ENCODE data around the gene HOXC4.

Gene HOXC4

DNA sequence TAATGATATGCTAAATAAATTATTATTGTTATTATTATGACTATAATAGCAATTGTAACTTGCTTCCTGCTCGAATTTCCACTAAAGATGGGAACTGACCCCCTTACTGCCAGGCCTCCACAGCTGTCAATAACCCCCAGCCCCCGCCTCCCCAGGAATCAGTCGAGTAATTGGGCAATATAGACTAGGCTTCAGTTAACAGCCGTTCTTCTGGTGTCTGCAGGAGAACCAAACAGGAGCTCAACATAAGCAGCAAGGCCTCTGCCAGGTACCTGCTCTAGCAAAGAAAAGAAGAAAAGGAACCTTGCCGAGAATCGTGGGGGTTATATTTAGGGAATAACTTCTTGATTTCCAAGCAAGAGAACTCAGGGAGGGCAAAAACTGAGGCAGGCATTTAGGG, 21.8 kb downstream of the HOXC4 start (continued):
- TF ChIP-seq, protein P1, sequence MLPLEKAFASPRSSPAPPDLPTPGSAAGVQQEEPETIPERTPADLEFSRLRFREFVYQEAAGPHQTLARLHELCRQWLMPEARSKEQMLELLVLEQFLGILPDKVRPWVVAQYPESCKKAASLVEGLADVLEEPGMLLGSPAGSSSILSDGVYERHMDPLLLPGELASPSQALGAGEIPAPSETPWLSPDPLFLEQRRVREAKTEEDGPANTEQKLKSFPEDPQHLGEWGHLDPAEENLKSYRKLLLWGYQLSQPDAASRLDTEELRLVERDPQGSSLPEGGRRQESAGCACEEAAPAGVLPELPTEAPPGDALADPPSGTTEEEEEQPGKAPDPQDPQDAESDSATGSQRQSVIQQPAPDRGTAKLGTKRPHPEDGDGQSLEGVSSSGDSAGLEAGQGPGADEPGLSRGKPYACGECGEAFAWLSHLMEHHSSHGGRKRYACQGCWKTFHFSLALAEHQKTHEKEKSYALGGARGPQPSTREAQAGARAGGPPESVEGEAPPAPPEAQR (tag by site-specific recombination; IDR thresholded peaks at IDR 0.05): no peak

DNA sequence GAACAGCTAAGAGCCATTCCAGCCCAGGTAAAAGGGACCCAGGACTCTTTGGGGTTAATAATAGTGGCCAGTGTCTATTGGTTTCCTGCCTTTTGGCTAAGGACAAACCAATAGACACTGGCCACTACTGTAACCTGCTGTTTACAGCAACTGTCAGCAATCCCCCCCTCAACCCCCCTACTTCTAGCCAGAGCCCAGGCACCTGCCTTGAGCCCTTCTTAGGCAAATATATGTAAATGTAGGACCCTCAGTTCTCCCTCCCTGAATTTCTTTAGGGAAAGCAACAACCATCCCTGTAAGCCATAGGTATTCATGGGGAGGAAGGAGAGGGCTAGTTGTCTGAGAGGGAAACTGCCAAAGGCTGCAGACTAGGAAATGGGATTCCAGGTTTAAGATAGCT, 22.3 kb downstream of the HOXC4 start:
- H3K4me1 ChIP-seq (ENCODE audit: control insufficient read depth, insufficient read depth, low read length): peaks cover 10% of the 10 kb centered on the region
- TF ChIP-seq ZNF138 (tag by site-specific recombination; IDR thresholded peaks at IDR 0.05; ENCODE audit: borderline replicate concordance) (no peak), ZNF560 (tag by site-specific recombination; IDR thresholded peaks at IDR 0.05; ENCODE audit: borderline replicate concordance) (no peak), ZNF274 (IDR thresholded peaks at IDR 0.05; ENCODE audit: low read length) (no peak), ZNF274 (tag by site-specific recombination; IDR thresholded peaks at IDR 0.05; ENCODE audit: borderline replicate concordance) (no peak), TSHZ1 (tag by site-specific recombination; IDR thresholded peaks at IDR 0.05; ENCODE audit: borderline replicate concordance) (no peak), ZBTB44 (tag by site-specific recombination; IDR thresholded peaks at IDR 0.05) (no peak), ZNF366 (tag by site-specific recombination; conservative IDR thresholded peaks at IDR 0.05) (no peak), ZNF214 (tag by site-specific recombination; IDR thresholded peaks at IDR 0.05; ENCODE audit: borderline replicate concordance) (no peak), REPIN1 (tag by site-specific recombination; IDR thresholded peaks at IDR 0.05; ENCODE audit: low read depth) (no peak), AEBP2 (tag by site-specific recombination; IDR thresholded peaks at IDR 0.05; ENCODE audit: borderline replicate concordance) (no peak), ZBTB20 (tag by site-specific recombination; IDR thresholded peaks at IDR 0.05) (no peak)
- TF ChIP-seq, protein P2, sequence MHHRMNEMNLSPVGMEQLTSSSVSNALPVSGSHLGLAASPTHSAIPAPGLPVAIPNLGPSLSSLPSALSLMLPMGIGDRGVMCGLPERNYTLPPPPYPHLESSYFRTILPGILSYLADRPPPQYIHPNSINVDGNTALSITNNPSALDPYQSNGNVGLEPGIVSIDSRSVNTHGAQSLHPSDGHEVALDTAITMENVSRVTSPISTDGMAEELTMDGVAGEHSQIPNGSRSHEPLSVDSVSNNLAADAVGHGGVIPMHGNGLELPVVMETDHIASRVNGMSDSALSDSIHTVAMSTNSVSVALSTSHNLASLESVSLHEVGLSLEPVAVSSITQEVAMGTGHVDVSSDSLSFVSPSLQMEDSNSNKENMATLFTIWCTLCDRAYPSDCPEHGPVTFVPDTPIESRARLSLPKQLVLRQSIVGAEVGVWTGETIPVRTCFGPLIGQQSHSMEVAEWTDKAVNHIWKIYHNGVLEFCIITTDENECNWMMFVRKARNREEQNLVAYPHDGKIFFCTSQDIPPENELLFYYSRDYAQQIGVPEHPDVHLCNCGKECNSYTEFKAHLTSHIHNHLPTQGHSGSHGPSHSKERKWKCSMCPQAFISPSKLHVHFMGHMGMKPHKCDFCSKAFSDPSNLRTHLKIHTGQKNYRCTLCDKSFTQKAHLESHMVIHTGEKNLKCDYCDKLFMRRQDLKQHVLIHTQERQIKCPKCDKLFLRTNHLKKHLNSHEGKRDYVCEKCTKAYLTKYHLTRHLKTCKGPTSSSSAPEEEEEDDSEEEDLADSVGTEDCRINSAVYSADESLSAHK (tag by site-specific recombination; IDR thresholded peaks at IDR 0.05): no peak
- no peak overlapping the region for H3K4me3 ChIP-seq (ENCODE audit: low read depth, low read length)
- H3K9me3 ChIP-seq (ENCODE audit: control insufficient read depth, insufficient read depth, low read depth, low read length): no peaks in the 10 kb centered on the region
- H3K27ac ChIP-seq (ENCODE audit: extremely low read depth, low read depth, low read length): no peak overlapping the region
- CTCF ChIA-PET: no interaction called here
- H3K36me3 ChIP-seq (ENCODE audit: control insufficient read depth in 2 of 2, insufficient read depth in 1 of 2, low read length in 2 of 2): no peaks in the 10 kb centered on the region
- POLR2A ChIA-PET: no interaction called here

Data from HEK293 (cell line).